Testis (tissue), 3 donors: ENCODE results near the gene ASIC5. TPM values are rescaled to one million over a fixed set of nuclear protein-coding genes. Genes with fewer than 3 reads are reported as not detected.

ENCODE experiments used
- DNase-seq: peaks from one replicate; pipeline ENCODE4 v3.0.0-alpha.2; 2019
- H3K27ac ChIP-seq, 2 donors: fragments of 200-600 bp; sonication (generic); one replicate each; pipeline ENCODE4 v1.5.1; 2019
- H3K27me3 ChIP-seq: fragments of 200-600 bp; sonication (generic); one replicate; pipeline ENCODE4 v1.5.1; 2019
- H3K36me3 ChIP-seq: fragments of 200-600 bp; sonication (generic); one replicate; pipeline ENCODE4 v1.5.1; 2017; ENCODE audit warnings: low read depth; ENCODE audit errors: missing control alignments
- H3K4me1 ChIP-seq: fragments of 200-600 bp; sonication (generic); one replicate; pipeline ENCODE4 v1.5.1; 2019
- H3K4me3 ChIP-seq, 2 donors: fragments of 200-600 bp; sonication (generic); one replicate each; pipeline ENCODE4 v1.5.1; 2017 to 2019
- H3K9me3 ChIP-seq: fragments of 200-600 bp; sonication (generic); one replicate; pipeline ENCODE4 v1.5.1; 2017
- POLR2A ChIP-seq: fragments of 450-650 bp; IDR thresholded peaks from one replicate; pipeline ENCODE4 v1.6.1; 2017; ENCODE audit warnings: antibody characterized with exemption, mild to moderate bottlenecking, moderate library complexity
- WGBS, 2 donors: methylation state at CpG; one replicate each; pipeline ENCODE4 v1.1.5; 2018; 5-methylcytosine and 5-hydroxymethylcytosine counted together
- intact Hi-C: fragments of 100-400 bp; cut with DNase I; formaldehyde crosslinking; loops from one replicate; pipeline ENCODE4 v1.15.1; 2023; ENCODE audit warnings: low total_unique reads
- polyA plus RNA-seq: library from polyadenylated mRNA; stranded (reverse); fragments of 350-450 nt; fragmentation: Illumina TruSeq; extraction: RNeasy Lipid Tissue Mini Kit (QIAGEN cat#74804); gene quantifications from one replicate; pipeline ENCODE4 v1.2.3, GENCODE V29; 2014; ENCODE audit warnings: low read depth, low replicate concordance; ENCODE audit not compliant: insufficient read depth
- total RNA-seq, 2 donors: library from RNA; depleted of rRNA; stranded (reverse); fragments of >200 nt; gene quantifications; one replicate each; pipeline ENCODE4 v1.2.3, GENCODE V29; 2016
- TF ChIP-seq, protein P1 (sequence below), 3 experiments: fragments of 450-650 bp in 2 of 3; fragments of 200-600 bp in 1 of 3; sonication (generic) in 1 of 3; IDR thresholded peaks; one replicate each; pipeline ENCODE4 v1.5.1; 2016 to 2019; ENCODE audit warnings: antibody characterized with exemption in 3 of 3, mild to moderate bottlenecking in 2 of 3, moderate library complexity in 1 of 3

Gene ASIC5
- total and polyA plus RNA-seq, 3 donors from 2014 or later = not detected

DNA sequence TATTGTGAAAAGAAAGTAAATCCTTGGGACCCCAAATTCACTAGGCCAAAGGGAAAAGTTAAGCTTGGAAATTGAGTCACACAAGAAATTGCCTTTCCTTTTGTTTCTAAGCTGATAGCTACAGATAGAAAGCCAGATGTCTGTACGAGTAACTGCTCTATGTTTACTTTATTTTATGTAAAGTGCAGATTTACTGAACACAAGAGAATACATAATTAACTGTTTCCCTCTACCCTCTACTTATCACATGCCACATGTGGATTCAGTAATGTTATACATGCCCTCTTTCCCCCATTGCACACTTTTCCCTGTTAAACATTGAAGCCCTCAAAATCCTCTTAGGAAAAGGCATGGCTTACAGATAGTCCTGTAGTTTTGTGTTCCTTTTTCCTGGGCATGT, 21.0 kb upstream of the ASIC5 start:
- 81 to 89% methylated on average over 1 of the region's 1 CpG for WGBS, 2 donors
- Histone ChIP-seq H3K36me3 (no peaks in the 10 kb centered on the region), H3K27me3 (no peaks in the 10 kb centered on the region), H3K9me3 (no peaks in the 10 kb centered on the region), H3K4me1 (no peaks in the 10 kb centered on the region), H3K4me3 (no peak overlapping the region), H3K27ac (no peak overlapping the region)
- TF ChIP-seq, protein P1, sequence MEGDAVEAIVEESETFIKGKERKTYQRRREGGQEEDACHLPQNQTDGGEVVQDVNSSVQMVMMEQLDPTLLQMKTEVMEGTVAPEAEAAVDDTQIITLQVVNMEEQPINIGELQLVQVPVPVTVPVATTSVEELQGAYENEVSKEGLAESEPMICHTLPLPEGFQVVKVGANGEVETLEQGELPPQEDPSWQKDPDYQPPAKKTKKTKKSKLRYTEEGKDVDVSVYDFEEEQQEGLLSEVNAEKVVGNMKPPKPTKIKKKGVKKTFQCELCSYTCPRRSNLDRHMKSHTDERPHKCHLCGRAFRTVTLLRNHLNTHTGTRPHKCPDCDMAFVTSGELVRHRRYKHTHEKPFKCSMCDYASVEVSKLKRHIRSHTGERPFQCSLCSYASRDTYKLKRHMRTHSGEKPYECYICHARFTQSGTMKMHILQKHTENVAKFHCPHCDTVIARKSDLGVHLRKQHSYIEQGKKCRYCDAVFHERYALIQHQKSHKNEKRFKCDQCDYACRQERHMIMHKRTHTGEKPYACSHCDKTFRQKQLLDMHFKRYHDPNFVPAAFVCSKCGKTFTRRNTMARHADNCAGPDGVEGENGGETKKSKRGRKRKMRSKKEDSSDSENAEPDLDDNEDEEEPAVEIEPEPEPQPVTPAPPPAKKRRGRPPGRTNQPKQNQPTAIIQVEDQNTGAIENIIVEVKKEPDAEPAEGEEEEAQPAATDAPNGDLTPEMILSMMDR (IDR thresholded peaks at IDR 0.05) = no peak
- no peak for TF ChIP-seq POLR2A
- no peak for DNase-seq
- intact Hi-C loops = no loop called here

DNA sequence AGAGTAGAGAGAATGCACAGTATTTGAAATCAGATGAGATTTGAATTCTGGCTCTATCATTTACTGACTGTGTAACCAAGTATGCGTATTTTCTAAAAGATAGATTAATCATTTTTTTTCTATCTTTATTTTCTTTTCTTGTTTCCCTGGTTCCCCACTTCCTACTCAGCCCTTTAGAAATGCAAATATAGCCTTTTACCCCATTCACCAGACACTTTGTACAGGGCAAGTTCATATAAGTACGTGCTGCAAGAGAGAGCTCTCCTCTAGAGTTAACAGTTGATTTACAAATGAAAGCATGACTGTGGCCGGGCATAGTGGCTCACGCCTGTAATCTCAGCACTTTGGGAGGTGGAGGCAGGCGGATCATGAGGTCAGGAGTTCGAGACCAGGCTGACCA, 19.6 kb upstream of the ASIC5 start:
- 61 to 71% methylated on average over 6 of the region's 6 CpGs for WGBS, 2 donors
- DNase-seq = no peak
- Histone ChIP-seq H3K27me3 (no peaks in the 10 kb centered on the region), H3K36me3 (no peaks in the 10 kb centered on the region), H3K4me1 (no peaks in the 10 kb centered on the region), H3K27ac (no peak overlapping the region), H3K4me3 (no peak overlapping the region), H3K9me3 (no peaks in the 10 kb centered on the region)
- TF ChIP-seq, protein P1 (IDR thresholded peaks at IDR 0.05) = no peak
- no peak for TF ChIP-seq POLR2A
- intact Hi-C loops = no loop called here

DNA sequence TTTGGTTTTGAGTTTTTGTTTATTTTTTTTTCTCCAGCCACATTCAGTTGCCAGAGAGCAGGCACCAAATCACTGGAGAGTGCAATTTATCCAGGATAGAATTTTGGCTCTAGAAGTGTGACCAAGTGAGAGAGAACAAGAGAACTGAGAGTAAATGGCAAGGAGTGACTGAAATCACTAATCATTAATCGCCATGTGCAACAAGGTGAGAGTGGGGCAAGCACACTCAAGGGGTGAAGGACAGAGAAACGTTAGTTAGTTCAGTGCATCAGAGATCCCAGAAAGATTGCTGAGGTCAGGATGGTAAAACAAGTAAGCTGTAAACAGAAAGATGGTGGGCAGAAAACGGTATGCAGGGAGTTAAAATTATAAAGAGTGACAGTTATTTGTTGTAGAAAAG, 17.8 kb upstream of the ASIC5 start:
- WGBS, 2 donors = 75 to 83% methylated on average over 3 of the region's 3 CpGs
- Histone ChIP-seq H3K9me3 (no peaks in the 10 kb centered on the region), H3K27me3 (no peaks in the 10 kb centered on the region), H3K4me3 (no peak overlapping the region), H3K4me1 (no peaks in the 10 kb centered on the region), H3K27ac (no peak overlapping the region), H3K36me3 (no peaks in the 10 kb centered on the region)
- intact Hi-C loops = no loop called here
- TF ChIP-seq, protein P1 (IDR thresholded peaks at IDR 0.05) = no peak
- TF ChIP-seq POLR2A = no peak
- no peak for DNase-seq

DNA sequence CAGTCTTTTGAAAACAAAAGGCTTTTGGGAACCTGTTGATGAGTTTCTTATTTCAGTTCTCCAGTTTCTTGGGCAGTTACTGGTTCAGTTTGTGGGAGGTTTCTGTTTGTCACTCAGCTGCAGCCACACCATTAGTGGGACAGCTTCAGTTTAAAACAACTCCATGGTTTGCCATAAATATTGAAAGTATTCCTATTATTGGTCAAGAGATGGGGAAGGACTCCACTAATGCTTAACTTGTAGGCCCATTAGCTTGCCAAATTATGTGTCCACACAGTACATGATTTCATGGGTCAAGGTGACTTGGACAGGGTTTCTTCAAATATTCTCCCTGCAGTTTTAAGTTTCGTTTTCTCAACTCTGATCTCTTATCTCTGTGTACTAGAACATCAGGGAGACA, 15.5 kb upstream of the ASIC5 start:
- Histone ChIP-seq H3K36me3 (no peaks in the 10 kb centered on the region), H3K4me1 (no peaks in the 10 kb centered on the region), H3K27me3 (no peaks in the 10 kb centered on the region), H3K9me3 (no peaks in the 10 kb centered on the region), H3K27ac (no peak overlapping the region), H3K4me3 (no peak overlapping the region)
- intact Hi-C loops = no loop called here
- TF ChIP-seq POLR2A = no peak
- TF ChIP-seq, protein P1 (IDR thresholded peaks at IDR 0.05) = no peak
- 21 to 43% methylated on average over 1 of the region's 1 CpG for WGBS, 2 donors
- DNase-seq = no peak

DNA sequence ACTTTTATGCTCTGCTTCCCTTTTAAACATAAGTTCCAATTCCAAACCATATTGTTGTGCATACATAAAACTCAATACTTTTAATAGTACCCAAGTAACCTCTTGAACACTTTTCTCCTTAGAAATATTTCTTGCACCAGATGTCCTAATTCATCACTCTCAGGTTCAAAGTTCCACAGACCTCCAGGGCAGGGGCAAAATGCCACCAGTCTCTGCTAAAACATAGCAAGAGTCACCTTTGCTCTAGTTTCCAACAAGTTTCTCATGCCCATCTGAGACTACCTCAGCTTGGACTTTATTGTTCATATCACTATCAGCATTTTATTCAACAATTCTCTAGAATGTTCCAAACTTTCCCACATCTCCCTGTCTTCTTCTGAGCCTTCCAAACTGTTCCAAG, 13.7 kb upstream of the ASIC5 start:
- TF ChIP-seq, protein P1 (IDR thresholded peaks at IDR 0.05) = no peak
- no peak for TF ChIP-seq POLR2A
- no peaks in the 10 kb centered on the region for H3K4me1 ChIP-seq
- intact Hi-C loops = no loop called here
- no peak overlapping the region for H3K27ac ChIP-seq
- H3K27me3 ChIP-seq = no peaks in the 10 kb centered on the region
- DNase-seq = no peak
- no peak overlapping the region for H3K4me3 ChIP-seq
- no peaks in the 10 kb centered on the region for H3K36me3 ChIP-seq
- no peaks in the 10 kb centered on the region for H3K9me3 ChIP-seq
